WTC11 (cell line): ENCODE measurements around the gene ATG13. TPM values are rescaled to one million over a fixed set of nuclear protein-coding genes. Genes with fewer than 3 reads are reported as not detected.

Source experiments
- ATAC-seq: fragments of 200-7000 bp; cut with Tn5 transposase; 2 replicates; pipeline ENCODE4 v1.10.0; 2021; ENCODE audit warnings: mild to moderate bottlenecking, moderate library complexity
- CTCF ChIA-PET: fragments of 300-600 bp; sonication (Branson Sonifier 250); formaldehyde crosslinking; loops from one replicate; lab custom pipeline; 2021; ENCODE audit warnings: antibody characterized with exemption; lab: Charles Lee
- POLR2A ChIA-PET: fragments of 350-600 bp; sonication (Branson Sonifier 250); formaldehyde crosslinking; loops from one replicate; lab custom pipeline; 2021; ENCODE audit warnings: antibody characterized with exemption; lab: Charles Lee
- DNase-seq: peaks from one replicate; pipeline ENCODE4 v3.0.0; 2021; ENCODE audit warnings: low spot score
- H3K27ac Mint-ChIP-seq: 2 replicates; pipeline ENCODE4 v1.8.0; 2021; ENCODE audit warnings: mixed read lengths
- H3K27me3 Mint-ChIP-seq: 2 replicates; pipeline ENCODE4 v1.8.0; 2021; ENCODE audit warnings: low read depth, mild to moderate bottlenecking, moderate library complexity, mixed read lengths
- H3K36me3 Mint-ChIP-seq: 2 replicates; pipeline ENCODE4 v1.8.0; 2021; ENCODE audit warnings: mixed read lengths
- H3K4me1 Mint-ChIP-seq: 2 replicates; pipeline ENCODE4 v1.8.0; 2022; ENCODE audit warnings: mixed read lengths
- H3K4me3 Mint-ChIP-seq: 2 replicates; pipeline ENCODE4 v1.8.0; 2021; ENCODE audit warnings: mild to moderate bottlenecking, moderate library complexity, mixed read lengths
- H3K9me3 Mint-ChIP-seq: 2 replicates; pipeline ENCODE4 v1.8.0; 2021; ENCODE audit warnings: mixed read lengths
- AR ChIP-seq: fragments of 250-450 bp; sonication (Bioruptor Pico); IDR thresholded peaks from 2 replicates; pipeline ENCODE4 v1.9.0; 2021; ENCODE audit warnings: mild to moderate bottlenecking
- CREB1 ChIP-seq: sonication (generic); formaldehyde crosslinking; IDR thresholded peaks from 2 replicates; pipeline ENCODE4 v1.8.0; 2023; ENCODE audit warnings: mild to moderate bottlenecking, missing genetic modification reagents
- E2F4 ChIP-seq: sonication (generic); formaldehyde crosslinking; IDR thresholded peaks from 2 replicates; pipeline ENCODE4 v1.8.1; 2022; ENCODE audit warnings: low read depth, mild to moderate bottlenecking, moderate library complexity, missing genetic modification reagents, borderline replicate concordance
- FOXP1 ChIP-seq: sonication (generic); formaldehyde crosslinking; IDR thresholded peaks from 2 replicates; pipeline ENCODE4 v1.8.0; 2022; ENCODE audit warnings: missing genetic modification reagents, mild to moderate bottlenecking, moderate library complexity, borderline replicate concordance
- HMGA2 ChIP-seq: fragments of 250-450 bp; sonication (Bioruptor Pico); IDR thresholded peaks from 2 replicates; pipeline ENCODE4 v1.4.0; 2021; ENCODE audit warnings: mild to moderate bottlenecking, moderate library complexity
- HMGXB4 ChIP-seq: sonication (generic); formaldehyde crosslinking; IDR thresholded peaks from 2 replicates; pipeline ENCODE4 v1.8.1; 2023; ENCODE audit warnings: mild to moderate bottlenecking, moderate library complexity, missing genetic modification reagents
- JAZF1 ChIP-seq: fragments of 250-450 bp; sonication (Bioruptor Pico); IDR thresholded peaks from 2 replicates; pipeline ENCODE4 v1.9.0; 2021; ENCODE audit warnings: moderate library complexity, mild to moderate bottlenecking, inconsistent platforms
- JUN ChIP-seq: sonication (generic); formaldehyde crosslinking; IDR thresholded peaks from 2 replicates; pipeline ENCODE4 v1.8.0; 2023; ENCODE audit warnings: mild to moderate bottlenecking, missing genetic modification reagents
- MLX ChIP-seq: sonication (generic); formaldehyde crosslinking; IDR thresholded peaks from 2 replicates; pipeline ENCODE4 v1.8.1; 2023; ENCODE audit warnings: mild to moderate bottlenecking, missing genetic modification reagents, moderate library complexity
- MYBL2 ChIP-seq: sonication (generic); formaldehyde crosslinking; IDR thresholded peaks from 2 replicates; pipeline ENCODE4 v1.8.1; 2023; ENCODE audit warnings: mild to moderate bottlenecking, moderate library complexity, missing genetic modification reagents
- NFE2L1 ChIP-seq: sonication (generic); formaldehyde crosslinking; IDR thresholded peaks from 2 replicates; pipeline ENCODE4 v1.8.1; 2023; ENCODE audit warnings: missing genetic modification reagents
- NFYB ChIP-seq: sonication (generic); formaldehyde crosslinking; conservative IDR thresholded peaks from 2 replicates; pipeline ENCODE4 v1.8.0; 2022; ENCODE audit warnings: low read depth, missing genetic modification reagents
- RORB ChIP-seq: fragments of 250-450 bp; sonication (Bioruptor Pico); IDR thresholded peaks from 2 replicates; pipeline ENCODE4 v1.9.0; 2021; ENCODE audit warnings: mild to moderate bottlenecking
- SOX15 ChIP-seq: fragments of 250-450 bp; sonication (Bioruptor Pico); IDR thresholded peaks from 2 replicates; pipeline ENCODE4 v1.9.0; 2021; ENCODE audit warnings: mild to moderate bottlenecking
- USF1 ChIP-seq: sonication (generic); formaldehyde crosslinking; IDR thresholded peaks from 2 replicates; pipeline ENCODE4 v1.8.0; 2022; ENCODE audit warnings: mild to moderate bottlenecking, missing genetic modification reagents
- ZNF138 ChIP-seq: sonication (generic); formaldehyde crosslinking; conservative IDR thresholded peaks from 2 replicates; pipeline ENCODE4 v1.8.1; 2022; ENCODE audit warnings: mild to moderate bottlenecking, moderate library complexity, missing genetic modification reagents
- ZNF425 ChIP-seq: fragments of 250-450 bp; sonication (Bioruptor Pico); conservative IDR thresholded peaks from 2 replicates; pipeline ENCODE4 v1.9.0; 2021; ENCODE audit warnings: mild to moderate bottlenecking
- ZSCAN18 ChIP-seq: fragments of 250-450 bp; sonication (Bioruptor Pico); IDR thresholded peaks from 2 replicates; pipeline ENCODE4 v2.1.2; 2022; ENCODE audit warnings: mild to moderate bottlenecking, moderate library complexity
- total RNA-seq: library from RNA; stranded (reverse); gene quantifications from 3 replicates; pipeline ENCODE4 v1.2.3, GENCODE V29; 2021

The ATG13 gene
- total RNA-seq, 1 experiment from 2014 or later: 85.4 TPM

- Mint-ChIP-seq H3K36me3 (peaks cover 6% of the 10 kb centered on the region; the same call in 1 of the 2 replicates), H3K4me3 (no peak overlapping the region), H3K27me3 (no peaks in the 10 kb centered on the region), H3K4me1 (0 out of 2 replicates have a peak, but pooled peaks cover 5% of the 10 kb centered on the region), H3K27ac (no peak overlapping the region), H3K9me3 (no peaks in the 10 kb centered on the region)
- ChIA-PET CTCF (interaction anchor here (1.3 kb wide), 1 partner anchor 12 kb away, joined by 4 read pairs; no protein-coding TSS in a partner anchor), POLR2A (interaction anchor here (0.7 kb wide), 1 partner anchor 16 kb away, joined by 3 read pairs; no protein-coding TSS in a partner anchor)
- DNase-seq: no peak
- ATAC-seq: no peak
- TF ChIP-seq HMGXB4 (no peak), ZNF425 (no peak), MYBL2 (CRISPR knock-in tag) (no peak), NFYB (CRISPR knock-in tag) (no peak), AR (CRISPR knock-in tag) (no peak), MLX (CRISPR knock-in tag) (no peak), FOXP1 (no peak), ZNF138 (CRISPR knock-in tag) (no peak), NFE2L1 (CRISPR knock-in tag) (no peak), HMGA2 (CRISPR knock-in tag) (no peak)
Observed at GRCh38 chr11:46681814-46682213, 64.5 kb downstream of the ATG13 start.

- no peak for ATAC-seq
- POLR2A ChIA-PET: interaction anchor here (0.6 kb wide), 1 partner anchor 167 kb away, joined by 6 read pairs; no protein-coding TSS in a partner anchor
- TF ChIP-seq RORB (CRISPR knock-in tag) (no peak), CREB1 (CRISPR knock-in tag) (no peak), NFE2L1 (CRISPR knock-in tag) (no peak), JUN (CRISPR knock-in tag) (no peak), JAZF1 (CRISPR knock-in tag) (no peak), SOX15 (no peak), ZSCAN18 (CRISPR knock-in tag) (no peak), USF1 (CRISPR knock-in tag) (no peak), E2F4 (CRISPR knock-in tag) (no peak)
Observed at GRCh38 chr11:46682773-46683752, 65.7 kb downstream of the ATG13 start.

More at GRCh38 chr11:46682773-46683752, 65.7 kb downstream of the ATG13 start:
- Mint-ChIP-seq H3K27ac (no peak overlapping the region), H3K4me1 (no peaks in the 10 kb centered on the region), H3K4me3 (no peak overlapping the region), H3K27me3 (no peaks in the 10 kb centered on the region), H3K36me3 (peaks cover 6% of the 10 kb centered on the region; the same call in 1 of the 2 replicates), H3K9me3 (no peaks in the 10 kb centered on the region)
- DNase-seq: no peak
- CTCF ChIA-PET: interaction anchor here (1.4 kb wide), 1 partner anchor 154 kb away, joined by 3 read pairs; no protein-coding TSS in a partner anchor
